ENCODE measurements around the gene BICRA.

Gene BICRA

DNA sequence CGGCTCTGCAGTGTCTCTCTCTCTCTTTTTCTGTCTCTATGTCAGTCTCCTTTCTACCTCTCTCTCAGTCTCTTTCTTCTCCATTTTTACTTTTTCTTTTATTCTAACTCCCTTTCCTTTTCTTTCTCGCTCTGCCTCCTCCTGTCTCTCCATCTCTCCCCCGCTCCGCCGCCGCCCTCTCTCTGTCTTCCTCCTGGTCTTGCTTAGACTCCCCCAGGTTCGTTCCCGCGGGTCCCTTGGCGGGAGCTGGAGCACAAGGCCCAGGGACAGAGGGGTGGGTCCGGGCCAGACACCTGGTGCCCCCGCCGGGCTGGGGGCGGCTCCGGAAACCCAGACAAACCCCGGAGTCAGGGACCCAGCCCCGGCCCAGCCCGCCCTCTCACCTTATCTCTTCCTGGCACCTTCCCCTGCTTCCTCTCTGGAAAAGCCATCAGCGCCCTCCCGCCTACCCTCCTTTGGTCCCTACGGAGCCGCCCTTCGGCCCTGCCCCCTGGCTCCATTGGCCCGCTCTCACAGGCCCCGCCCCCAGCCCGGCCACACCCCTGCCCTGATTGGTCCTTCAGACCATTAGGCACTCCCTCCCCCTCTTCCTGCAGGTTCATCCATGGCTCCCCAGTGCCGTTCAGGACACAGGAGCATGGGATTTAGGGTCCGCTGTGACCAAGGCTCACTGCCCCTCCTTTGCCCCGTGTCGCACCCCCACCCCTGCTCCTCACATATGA lies 121.0 kb downstream of the BICRA start:
- TF ChIP-seq ZNF274 (IDR thresholded peaks at IDR 0.05; ENCODE audit: low read depth, low read length) = no peak
- H3K4me3 ChIP-seq (ENCODE audit: low read length) = no peak overlapping the region

DNA sequence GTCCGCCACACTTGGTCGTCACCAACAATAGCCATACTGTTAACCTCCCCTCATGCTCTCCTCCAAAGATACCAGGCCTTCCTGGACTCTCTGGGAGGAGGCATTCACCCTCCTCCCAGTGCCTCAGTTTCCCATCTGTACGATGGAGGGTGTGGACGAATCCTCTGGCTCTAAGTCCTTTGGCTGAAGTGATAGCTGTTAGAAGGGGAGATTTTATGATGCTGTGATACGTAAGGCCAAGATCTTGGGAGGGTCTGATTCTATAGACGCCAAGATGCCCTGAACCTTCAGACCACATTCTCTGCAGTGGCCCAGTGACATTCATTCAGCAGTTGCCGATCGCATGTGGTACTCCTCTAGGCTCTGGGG lies 121.6 kb downstream of the BICRA start:
- H3K4me3 ChIP-seq (ENCODE audit: low read length) = no peak overlapping the region
- TF ChIP-seq ZNF274 (IDR thresholded peaks at IDR 0.05; ENCODE audit: low read depth, low read length) = no peak

DNA sequence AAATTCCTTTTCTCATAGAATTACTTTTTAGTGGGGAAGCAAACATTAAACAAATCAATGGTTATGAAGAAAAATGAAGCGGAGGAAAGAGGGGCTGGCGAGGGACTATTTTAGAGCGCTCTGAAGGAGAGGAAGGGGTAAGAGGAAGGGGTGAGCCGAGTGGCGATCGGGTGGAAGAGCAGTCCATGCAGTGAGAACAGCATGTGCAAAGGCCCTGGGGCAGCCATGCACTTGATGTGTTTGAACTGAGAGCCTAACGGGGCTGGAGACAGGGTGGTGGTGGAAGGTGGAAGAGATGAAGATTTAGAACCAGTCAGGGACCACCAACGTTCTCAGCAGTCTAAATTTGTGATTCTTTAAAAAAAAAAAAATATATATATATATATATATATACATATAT lies 122.0 kb downstream of the BICRA start:
- no peak overlapping the region for H3K4me3 ChIP-seq (ENCODE audit: low read length)
- TF ChIP-seq ZNF274 (IDR thresholded peaks at IDR 0.05; ENCODE audit: low read depth, low read length) = no peak

DNA sequence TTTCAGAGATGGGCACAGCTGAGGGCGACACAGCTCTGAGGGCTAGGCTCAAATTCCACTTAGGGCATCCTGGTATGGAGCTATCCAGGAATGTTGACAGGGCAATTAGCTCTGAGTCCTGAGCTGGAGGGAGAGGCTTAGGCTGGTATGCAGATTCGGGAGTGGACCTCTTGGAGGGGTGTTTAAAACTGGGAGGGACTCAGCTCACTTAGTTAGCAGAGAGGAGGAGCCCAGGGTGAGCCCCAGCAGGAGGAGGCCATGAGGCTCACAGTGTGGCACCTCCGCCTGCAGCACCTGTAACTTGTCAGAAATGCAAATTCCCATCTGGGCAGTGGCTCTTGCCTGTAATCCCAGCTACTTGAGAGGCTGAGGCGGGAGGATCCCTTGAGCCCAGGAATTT lies 126.2 kb downstream of the BICRA start:
- H3K4me3 ChIP-seq (ENCODE audit: low read length) = no peak overlapping the region
- TF ChIP-seq ZNF274 (IDR thresholded peaks at IDR 0.05; ENCODE audit: low read depth, low read length) = no peak

DNA sequence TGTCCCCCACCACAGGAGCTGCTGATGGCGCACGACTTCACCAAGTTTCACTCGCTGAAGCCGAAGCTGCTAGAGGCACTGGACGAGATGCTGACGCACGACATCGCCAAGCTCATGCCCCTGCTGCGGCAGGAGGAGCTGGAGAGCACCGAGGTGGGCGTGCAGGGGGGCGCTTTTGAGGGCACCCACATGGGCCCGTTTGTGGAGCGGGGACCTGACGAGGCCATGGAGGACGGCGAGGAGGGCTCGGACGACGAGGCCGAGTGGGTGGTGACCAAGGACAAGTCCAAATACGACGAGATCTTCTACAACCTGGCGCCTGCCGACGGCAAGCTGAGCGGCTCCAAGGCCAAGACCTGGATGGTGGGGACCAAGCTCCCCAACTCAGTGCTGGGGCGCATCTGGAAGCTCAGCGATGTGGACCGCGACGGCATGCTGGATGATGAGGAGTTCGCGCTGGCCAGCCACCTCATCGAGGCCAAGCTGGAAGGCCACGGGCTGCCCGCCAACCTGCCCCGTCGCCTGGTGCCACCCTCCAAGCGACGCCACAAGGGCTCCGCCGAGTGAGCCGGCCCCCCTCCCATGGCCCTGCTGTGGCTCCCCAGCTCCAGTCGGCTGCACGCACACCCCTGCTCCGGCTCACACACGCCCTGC lies 132.1 kb downstream of the BICRA start:
- no peak overlapping the region for H3K4me3 ChIP-seq (ENCODE audit: low read length)
- no peak for TF ChIP-seq ZNF274 (IDR thresholded peaks at IDR 0.05; ENCODE audit: low read depth, low read length)

DNA sequence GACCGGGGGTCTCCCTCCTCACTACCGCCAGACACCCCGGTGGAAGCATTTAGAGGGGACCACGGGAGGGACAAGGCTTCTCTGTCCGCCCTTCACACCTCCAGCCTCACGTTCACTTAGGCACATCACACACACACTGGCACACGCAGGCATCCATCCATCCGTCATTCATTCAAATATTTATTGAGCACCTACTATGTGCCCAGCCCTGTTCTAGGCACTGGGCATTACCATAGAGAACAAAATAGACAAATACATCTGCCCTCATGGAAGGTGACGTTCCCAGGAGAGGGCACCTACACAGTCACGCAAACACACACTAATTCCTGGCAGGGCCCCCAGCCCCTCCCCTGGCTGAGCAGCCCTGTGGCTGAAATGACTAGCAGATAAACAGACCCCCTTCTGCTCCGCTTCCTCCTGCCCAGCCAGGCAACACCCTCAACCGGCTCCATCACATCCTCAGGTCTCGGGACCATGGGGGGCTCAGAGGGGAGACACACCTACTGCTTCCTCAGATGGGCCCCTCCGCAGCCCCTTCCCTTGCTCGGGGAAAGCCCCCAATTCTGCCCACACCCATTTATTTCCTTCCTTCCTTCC lies 132.7 kb downstream of the BICRA start:
- no peak for TF ChIP-seq ZNF274 (IDR thresholded peaks at IDR 0.05; ENCODE audit: low read depth, low read length)
- no peak overlapping the region for H3K4me3 ChIP-seq (ENCODE audit: low read length)

DNA sequence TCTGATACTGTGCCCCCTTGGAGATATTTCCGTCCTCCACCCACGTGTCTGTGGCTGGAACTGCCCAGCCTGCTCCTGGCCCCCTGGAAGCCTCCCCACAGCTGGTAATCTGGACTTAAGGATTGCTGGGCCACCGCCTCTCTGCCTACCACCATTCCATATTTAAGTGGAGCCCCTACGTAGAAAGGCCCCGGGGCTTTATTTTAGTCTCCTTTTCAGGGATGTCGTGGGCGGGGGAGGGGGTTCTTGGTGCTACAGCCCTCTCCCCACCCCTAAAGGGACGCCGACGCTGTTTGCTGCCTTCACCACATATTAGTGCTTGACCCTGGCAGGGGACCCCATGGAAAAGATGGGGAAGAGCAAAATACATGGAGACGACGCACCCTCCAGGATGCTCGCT lies 133.7 kb downstream of the BICRA start:
- no peak for TF ChIP-seq ZNF274 (IDR thresholded peaks at IDR 0.05; ENCODE audit: low read depth, low read length)
- no peak overlapping the region for H3K4me3 ChIP-seq (ENCODE audit: low read length)

DNA sequence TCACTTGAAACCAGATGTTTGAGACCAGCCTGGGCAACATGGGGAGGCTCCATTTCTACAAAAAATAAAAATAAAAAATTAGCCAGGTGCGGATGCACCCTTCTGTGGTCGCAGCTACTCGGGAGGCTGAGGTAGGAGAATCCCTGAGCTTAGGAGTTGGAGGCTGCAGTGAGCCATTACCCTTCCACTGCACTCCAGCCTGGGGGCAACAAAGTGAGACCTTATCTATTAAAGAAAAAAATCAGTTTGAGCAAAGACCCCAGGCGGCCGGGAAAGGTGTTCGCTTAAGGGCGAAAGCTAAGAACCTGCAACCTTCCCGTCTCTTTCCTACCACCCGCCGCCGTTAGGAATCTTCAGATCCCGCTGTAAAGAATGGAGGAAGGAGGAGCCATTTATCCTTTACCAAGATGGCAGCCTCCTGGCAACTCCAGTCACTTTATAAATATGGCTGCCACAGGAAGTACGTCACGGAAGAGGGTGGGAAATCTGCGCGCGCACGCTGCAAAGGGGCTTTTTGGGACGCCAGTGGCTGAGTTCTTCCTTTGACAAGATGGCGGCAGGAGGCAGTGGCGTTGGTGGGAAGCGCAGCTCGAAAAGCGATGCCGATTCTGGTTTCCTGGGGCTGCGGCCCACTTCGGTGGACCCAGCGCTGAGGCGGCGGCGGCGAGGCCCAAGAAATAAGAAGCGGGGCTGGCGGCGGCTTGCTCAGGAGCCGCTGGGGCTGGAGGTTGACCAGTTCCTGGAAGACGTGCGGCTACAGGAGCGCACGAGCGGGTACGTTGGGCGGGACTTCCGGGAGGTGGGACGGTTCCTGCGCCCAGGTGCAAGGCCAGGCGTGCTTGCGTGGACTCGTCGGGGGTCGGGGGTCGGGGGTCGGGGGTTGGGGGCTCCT lies 136.3 kb downstream of the BICRA start, which contains the start of gene NOP53:
TSS of gene NOP53 (plus strand) at position 537 of the 892 bp plus-strand sequence. CDS start at position 551, 14 bp downstream.
- TF ChIP-seq ZNF274 (IDR thresholded peaks at IDR 0.05; ENCODE audit: low read depth, low read length) = no peak
- peak within 1 kb of the TSS; percentile 69 for H3K4me3 ChIP-seq (ENCODE audit: low read length)

DNA sequence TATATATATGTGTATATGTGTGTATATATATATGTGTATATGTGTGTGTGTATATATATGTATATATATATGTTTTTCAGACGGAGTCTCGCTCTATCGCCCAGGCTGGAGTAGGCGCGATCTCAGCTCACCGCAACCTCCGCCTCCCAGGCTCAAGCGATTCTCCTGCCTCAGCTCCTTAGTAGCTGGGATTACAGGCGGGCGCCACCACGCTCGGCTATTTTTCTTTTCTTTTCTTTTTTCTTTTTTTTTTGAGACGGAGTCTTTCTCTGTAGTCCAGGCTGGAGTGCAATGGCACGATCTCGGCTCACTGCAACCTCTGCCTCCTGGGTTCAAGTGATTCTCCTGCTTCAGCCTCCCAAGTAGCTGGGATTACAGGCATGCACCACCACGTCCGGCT lies 137.2 kb downstream of the BICRA start:
- peak overlapping the region; percentile 69 for H3K4me3 ChIP-seq (ENCODE audit: low read length)

DNA sequence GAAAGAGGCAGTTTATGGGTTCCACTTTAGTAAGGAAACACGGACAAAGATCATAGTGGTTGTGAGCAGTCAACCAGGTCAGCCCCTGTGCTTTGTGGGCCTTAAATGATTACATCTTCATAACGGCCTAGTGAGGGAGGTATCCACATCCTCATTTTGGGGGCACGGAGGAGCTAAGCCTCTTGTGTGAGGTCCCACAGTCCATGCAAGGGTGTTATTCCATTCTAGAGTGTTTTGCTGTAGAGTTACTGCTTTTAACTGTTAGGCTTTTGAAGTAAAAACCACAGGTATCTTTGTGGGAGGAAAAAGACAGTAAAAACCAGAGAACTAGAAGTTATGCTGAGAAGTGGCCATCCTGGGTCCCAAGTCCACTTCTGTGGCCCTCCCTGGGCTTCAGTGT lies 140.4 kb downstream of the BICRA start:
- peak overlapping the region; percentile 6; the same call in 1 of the 2 replicates for H3K4me3 ChIP-seq (ENCODE audit: low read length)
- TF ChIP-seq ZNF274 (IDR thresholded peaks at IDR 0.05; ENCODE audit: low read depth, low read length) = no peak

DNA sequence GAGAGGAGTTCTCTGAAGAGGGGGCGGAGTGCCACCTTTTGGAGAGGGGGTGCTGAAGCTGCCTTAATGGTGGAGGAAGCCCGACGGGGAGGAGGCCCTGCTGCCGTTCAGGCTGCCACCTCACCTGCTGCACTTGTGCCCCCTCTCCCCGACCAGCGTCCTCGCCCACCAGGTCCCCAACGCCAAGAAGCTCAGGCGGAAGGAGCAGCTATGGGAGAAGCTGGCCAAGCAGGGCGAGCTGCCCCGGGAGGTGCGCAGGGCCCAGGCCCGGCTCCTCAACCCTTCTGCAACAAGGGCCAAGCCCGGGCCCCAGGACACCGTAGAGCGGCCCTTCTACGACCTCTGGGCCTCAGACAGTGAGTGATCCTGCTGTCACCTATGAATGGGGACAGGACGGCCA lies 141.8 kb downstream of the BICRA start:
- no peak overlapping the region for H3K4me3 ChIP-seq (ENCODE audit: low read length)
- no peak for TF ChIP-seq ZNF274 (IDR thresholded peaks at IDR 0.05; ENCODE audit: low read depth, low read length)

DNA sequence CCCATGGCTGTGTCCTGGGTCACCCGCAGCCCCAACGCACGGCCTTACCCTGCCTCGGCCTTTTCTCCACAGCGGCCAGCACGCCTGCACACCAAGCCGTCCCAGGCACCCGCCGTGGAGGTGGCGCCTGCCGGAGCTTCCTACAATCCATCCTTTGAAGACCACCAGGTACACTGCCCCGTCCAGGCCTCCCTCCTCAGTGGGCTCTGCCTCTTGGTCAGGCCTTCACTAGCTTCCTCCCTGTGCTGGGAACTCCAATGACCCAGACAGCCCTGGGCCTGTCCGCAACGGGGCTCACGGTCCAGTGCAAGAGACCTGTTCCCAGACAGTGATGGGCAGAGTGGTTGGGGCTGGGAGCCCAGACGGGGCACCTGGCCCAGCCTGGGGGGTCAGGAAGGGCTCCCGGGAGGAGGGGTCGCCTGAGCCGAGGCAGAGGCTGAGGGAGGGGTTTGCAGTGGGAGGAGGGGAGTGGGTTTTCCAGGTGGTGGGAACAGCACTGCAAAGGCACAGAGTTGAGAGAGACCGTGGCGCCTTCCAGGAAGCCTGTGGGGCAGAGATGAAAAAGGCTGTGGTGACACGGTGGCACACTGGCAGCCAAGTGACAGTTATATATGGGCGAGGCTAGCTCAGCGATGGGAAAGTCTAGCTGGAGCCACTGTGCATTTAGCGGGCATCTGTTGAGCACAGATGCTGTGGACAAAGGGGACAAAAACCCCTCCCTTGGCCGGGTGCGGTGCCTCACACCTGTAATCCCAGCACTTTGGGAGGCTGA lies 143.7 kb downstream of the BICRA start:
- H3K4me3 ChIP-seq (ENCODE audit: low read length) = no peak overlapping the region
- no peak for TF ChIP-seq ZNF274 (IDR thresholded peaks at IDR 0.05; ENCODE audit: low read depth, low read length)
